Mucosa of descending colon (tissue), 3 donors: Measurements from ENCODE around the gene HOXA4. TPM values are rescaled to one million over a fixed set of nuclear protein-coding genes. Genes with fewer than 3 reads are reported as not detected.

Experiments used
- ATAC-seq: fragments of 200-7000 bp; cut with Tn5 transposase; one replicate; pipeline ENCODE4 v1.9.1; 2020; ENCODE audit warnings: mild to moderate bottlenecking, moderate library complexity
- DNase-seq, 3 donors: peaks; one replicate each; pipeline ENCODE4 v3.0.0-alpha.2; 2020
- H3K36me3 ChIP-seq: fragments of 200-600 bp; one replicate; pipeline ENCODE4 v1.8.0; 2021; ENCODE audit warnings: low read depth, mild to moderate bottlenecking
- H3K4me1 ChIP-seq: fragments of 200-600 bp; one replicate; pipeline ENCODE4 v1.8.0; 2021; ENCODE audit warnings: low read depth, mild to moderate bottlenecking
- H3K4me3 ChIP-seq: fragments of 200-600 bp; one replicate; pipeline ENCODE4 v1.8.0; 2021; ENCODE audit warnings: mild to moderate bottlenecking
- H3K9me3 ChIP-seq: fragments of 200-600 bp; one replicate; pipeline ENCODE4 v1.8.0; 2021; ENCODE audit warnings: mild to moderate bottlenecking
- intact Hi-C, 2 donors: fragments of 100-400 bp; cut with DNase I in 1 of 2; cut with micrococcal nuclease in 1 of 2; formaldehyde crosslinking; loops; one replicate each; pipeline versions ENCODE4 v1.11.0 to v1.11.1; 2022; cut with DNase I, micrococcal nuclease
- total RNA-seq, 3 donors: library from RNA; stranded (reverse); fragmentation: NEBNext Ultra II Directional in 2 of 3; extraction: Animal tissue kit (Norgen Biotek cat#: 25700) in 2 of 3; gene quantifications; one replicate each; pipeline versions ENCODE4 v1.2.1 to v1.2.4, GENCODE V29; 2021 to 2023
- TF ChIP-seq, protein P1 (sequence below): fragments of 200-600 bp; IDR thresholded peaks from one replicate; pipeline ENCODE4 v1.8.0; 2022; ENCODE audit warnings: antibody characterized with exemption, mild to moderate bottlenecking
- donor health status: DM: no; HTN: no; CAD: no; lungs with moderate emphysema.
- donor health status: DM: no; HTN: no; CAD: no.
- donor health status: DM: no; HTN: yes; CAD: no.

Gene HOXA4
- total RNA-seq, 3 donors from 2014 or later = 5.9 to 9.5 (median 8.3) TPM

DNA sequence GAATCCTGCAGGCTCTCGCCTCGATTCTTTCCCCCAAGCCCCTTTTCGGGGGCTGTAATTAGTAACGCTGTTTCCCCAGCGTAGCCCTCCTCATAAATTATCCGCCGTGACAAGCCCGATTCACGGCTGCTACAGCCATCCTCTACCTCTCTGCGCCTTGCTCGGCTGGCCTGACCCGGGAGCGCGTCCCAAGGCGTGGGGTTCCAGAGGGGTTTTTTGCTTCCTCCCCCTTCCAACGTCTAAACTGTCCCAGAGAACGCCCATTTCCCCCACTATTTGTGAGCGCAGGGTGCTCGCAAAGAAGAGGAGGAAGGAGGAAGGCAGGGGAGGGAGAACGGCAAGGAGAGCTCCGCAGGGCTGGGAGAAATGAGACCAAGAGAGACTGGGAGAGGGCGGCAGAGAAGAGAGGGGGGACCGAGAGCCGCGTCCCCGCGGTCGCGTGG, 12.0 kb upstream of the HOXA4 start:
- Histone ChIP-seq H3K36me3 (no peaks in the 10 kb centered on the region), H3K9me3 (no peaks in the 10 kb centered on the region), H3K4me1 (peaks cover 24% of the 10 kb centered on the region), H3K4me3 (peak overlapping the region; percentile 28)
- DNase-seq = peak in 2 of 3 donors; percentile 34 to 40
- ATAC-seq = no peak
- intact Hi-C loops = loop anchor here in 1 of 2 donors (5.0 kb wide), 1 partner anchor 285 kb away; no protein-coding TSS in a partner anchor
- TF ChIP-seq, protein P1, sequence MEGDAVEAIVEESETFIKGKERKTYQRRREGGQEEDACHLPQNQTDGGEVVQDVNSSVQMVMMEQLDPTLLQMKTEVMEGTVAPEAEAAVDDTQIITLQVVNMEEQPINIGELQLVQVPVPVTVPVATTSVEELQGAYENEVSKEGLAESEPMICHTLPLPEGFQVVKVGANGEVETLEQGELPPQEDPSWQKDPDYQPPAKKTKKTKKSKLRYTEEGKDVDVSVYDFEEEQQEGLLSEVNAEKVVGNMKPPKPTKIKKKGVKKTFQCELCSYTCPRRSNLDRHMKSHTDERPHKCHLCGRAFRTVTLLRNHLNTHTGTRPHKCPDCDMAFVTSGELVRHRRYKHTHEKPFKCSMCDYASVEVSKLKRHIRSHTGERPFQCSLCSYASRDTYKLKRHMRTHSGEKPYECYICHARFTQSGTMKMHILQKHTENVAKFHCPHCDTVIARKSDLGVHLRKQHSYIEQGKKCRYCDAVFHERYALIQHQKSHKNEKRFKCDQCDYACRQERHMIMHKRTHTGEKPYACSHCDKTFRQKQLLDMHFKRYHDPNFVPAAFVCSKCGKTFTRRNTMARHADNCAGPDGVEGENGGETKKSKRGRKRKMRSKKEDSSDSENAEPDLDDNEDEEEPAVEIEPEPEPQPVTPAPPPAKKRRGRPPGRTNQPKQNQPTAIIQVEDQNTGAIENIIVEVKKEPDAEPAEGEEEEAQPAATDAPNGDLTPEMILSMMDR = no peak

DNA sequence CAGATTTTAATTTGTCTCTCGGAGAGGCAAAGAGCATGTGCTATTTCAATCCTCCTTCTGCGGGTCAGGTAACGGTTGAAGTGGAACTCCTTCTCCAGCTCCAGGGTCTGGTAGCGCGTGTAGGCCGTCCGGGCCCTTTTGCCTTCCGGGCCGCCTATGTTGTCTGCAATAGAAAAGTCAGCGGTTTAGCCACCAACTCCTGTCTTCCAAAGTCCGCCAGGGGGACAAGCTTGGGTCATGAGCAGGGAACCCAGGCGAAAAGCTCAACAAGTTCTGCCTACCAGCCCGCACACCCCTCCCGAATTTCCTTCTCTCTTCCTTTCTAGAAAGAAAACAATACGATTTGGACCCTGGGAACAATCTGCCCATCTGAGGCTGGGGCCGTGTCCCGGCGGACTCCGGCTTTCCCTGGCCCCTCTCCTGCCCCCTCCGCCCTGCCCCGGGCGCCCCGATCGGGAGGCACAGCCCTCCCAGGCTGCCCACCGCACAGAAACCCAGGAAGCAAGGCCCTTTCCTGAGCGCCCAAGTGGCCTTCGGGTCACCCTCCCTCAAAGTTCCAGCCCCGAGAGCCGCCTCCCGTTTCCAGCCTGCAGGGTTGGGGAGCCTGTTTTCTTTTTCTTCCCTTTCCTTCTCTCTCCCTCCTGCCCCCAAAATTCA, 11.5 kb upstream of the HOXA4 start:
- no peaks in the 10 kb centered on the region for H3K36me3 ChIP-seq
- ATAC-seq = no peak
- intact Hi-C loops = loop anchor here in 1 of 2 donors (5.0 kb wide), 1 partner anchor 285 kb away; no protein-coding TSS in a partner anchor
- TF ChIP-seq, protein P1 = no peak
- H3K4me1 ChIP-seq = peaks cover 27% of the 10 kb centered on the region
- H3K4me3 ChIP-seq = peak overlapping the region; percentile 28
- peak; percentile 44 to 61 (median 51) for DNase-seq
- H3K9me3 ChIP-seq = no peaks in the 10 kb centered on the region

DNA sequence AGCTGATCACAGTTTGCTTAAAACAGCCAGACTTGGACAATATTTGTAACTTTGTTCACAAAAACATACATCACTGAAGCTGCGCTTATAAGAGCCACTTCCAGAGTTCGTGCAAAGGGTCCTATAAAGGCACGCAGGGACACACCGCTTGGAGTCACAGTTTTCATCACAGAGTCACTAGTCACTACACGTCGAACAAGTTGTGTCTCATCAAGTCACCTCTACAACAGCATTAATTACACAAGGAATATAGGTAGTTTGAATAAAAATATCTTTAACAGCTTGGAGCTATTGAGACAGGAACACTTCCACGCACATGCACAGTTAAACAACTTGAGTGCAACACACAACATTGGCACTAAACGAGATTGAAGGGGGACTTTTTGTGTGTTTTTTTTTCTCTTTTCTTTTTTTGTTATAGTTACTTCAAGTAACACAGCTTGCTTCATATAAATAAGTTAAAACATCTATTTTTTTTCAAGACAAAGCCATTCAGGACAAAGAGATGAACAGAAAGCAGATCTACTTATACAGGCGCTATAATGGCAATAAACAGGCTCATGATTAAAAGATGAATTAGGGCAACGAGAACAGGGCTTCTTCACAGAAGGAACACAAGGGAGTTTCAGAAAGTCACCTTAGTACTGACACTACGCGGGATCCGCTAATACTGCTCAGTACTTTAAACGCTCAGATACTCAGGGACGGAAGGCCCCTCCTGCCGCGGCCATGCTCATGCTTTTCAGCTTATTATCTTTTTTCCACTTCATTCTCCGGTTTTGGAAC, 10.8 kb upstream of the HOXA4 start:
- TF ChIP-seq, protein P1 = no peak
- Histone ChIP-seq H3K36me3 (no peaks in the 10 kb centered on the region), H3K9me3 (no peaks in the 10 kb centered on the region), H3K4me3 (no peak overlapping the region), H3K4me1 (peaks cover 27% of the 10 kb centered on the region)
- intact Hi-C loops = loop anchor here in 1 of 2 donors (5.0 kb wide), 1 partner anchor 284 kb away; no protein-coding TSS in a partner anchor
- DNase-seq (peak in 2 of 3 donors; percentile 25 to 34), ATAC-seq (no peak)

DNA sequence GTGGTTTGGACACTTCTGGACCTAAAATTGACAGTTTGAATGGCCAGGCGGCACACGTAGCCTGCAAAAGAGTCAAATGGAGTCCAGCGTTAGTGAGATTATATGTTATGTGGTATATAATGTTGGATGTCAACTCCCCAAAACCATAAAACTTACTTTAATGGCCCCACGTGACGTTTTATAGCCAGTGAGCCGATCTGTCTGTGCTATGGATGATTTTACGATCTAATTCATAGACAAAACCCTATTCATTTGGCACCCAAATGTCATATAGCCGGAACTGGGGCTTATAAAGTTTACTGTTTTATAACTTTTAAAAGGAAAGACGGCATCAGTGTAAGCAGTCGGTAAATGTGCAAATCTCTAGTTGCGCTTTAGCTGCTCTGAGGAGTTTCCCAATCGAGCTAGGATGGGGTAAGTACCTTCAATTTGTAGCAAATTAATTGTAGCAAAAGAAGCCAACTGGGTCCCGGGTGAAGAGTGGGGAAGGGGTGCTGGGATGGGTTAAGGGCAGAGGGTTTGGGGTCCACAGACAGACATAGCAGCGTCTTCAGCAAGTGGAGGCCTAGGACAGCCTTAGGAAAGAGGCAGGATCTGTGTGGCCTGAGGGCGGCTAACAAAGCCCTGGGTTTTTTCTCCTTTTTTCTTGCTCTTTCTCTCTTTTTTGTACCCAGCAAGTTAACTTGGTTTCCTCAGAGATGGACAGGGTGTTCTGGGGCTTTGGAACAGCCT, 9.7 kb upstream of the HOXA4 start:
- intact Hi-C loops = loop anchor here in 1 of 2 donors (5.0 kb wide), 1 partner anchor 283 kb away; no protein-coding TSS in a partner anchor
- Histone ChIP-seq H3K36me3 (no peaks in the 10 kb centered on the region), H3K9me3 (no peaks in the 10 kb centered on the region), H3K4me3 (peak overlapping the region; percentile 36), H3K4me1 (peaks cover 33% of the 10 kb centered on the region)
- ATAC-seq = peak; percentile 60
- TF ChIP-seq, protein P1 = no peak
- peak in 2 of 3 donors; percentile 52 to 91 for DNase-seq
